Putamen (tissue), 1 donor: ENCODE measurements around the gene MVB12B.

Source experiments
- DNase-seq: peaks from one replicate; pipeline ENCODE4 v3.0.0-alpha.2; 2016; ENCODE audit warnings: low spot score

MVB12B gene

DNA sequence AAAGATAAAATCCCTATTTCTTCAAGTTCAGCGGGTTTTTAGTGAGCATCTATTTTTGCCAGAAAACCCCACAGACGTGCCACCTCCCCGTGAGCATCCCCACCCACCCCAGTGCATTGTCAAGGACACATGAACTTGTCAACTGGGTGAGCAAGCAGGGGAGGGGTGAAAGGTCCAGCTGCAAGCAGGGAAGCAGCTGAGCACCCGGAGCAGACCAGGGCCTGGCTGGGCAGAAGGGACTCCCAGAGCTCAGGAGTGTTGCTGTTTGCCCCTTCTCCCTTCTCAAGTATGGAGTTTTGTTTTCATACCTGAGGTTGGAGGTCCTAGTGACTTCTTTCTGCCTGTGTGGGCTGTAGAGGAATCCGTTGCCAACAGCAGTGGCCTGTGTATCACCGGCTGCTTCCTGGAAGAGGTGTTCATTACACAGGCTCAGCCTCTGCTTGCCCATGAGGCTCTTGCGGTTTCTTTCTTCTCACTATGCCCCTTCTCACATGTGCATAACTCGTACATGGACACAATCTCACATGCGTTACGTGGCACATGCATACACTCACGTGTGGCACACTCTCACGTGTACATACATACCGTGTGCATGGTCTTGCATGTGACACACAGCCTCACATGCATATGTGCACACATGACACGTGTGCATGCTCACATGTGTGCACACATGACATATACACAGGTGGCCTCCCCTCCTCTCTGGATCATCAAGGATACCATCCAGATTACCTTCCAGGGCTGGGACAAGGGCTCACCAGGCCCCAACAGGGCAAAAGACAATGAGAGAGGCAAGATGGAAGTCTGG lies 126.7 kb downstream of the MVB12B start:
- no peak for DNase-seq

GRCh38 chr9:126454215-126454614 lies 127.6 kb downstream of the MVB12B start:
- no peak for DNase-seq

- no peak for DNase-seq
These were observed 128.2 kb downstream of the MVB12B start for GRCh38 chr9:126454795-126455194.

DNA sequence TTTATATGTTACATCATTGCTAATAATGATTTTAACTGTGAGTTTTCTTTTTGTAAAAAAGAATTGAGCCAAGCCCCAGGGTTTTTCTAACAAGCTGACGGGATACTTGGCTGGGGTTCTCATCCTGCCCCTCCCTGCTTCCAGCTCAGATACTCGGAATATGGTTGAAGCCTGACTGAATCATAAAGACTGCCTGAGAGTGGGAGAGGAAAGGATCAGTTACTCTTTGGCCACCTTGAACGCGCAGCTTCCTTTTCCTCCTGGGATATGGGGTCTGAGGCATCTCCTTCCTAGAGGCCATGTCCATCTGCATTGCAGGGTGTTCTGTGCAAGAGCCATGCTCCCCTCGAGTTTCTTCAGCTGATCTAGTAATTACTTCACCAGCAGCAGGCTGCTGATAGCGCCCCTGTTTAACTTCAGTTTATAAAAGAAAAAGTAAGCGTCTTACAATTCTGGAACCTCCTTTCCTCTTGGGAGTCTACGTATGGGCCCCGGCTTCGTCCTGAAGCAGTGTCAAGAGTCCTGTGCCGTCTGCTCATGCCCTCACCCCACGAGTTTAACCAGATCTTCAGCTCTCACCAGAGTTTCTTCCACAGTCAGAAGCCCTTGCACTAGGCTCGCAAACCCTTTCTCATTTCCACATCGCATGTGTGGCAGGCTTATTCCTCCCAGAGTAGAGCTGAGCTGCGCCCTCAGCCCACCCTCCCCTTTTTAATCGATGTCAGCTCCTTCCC lies 130.0 kb downstream of the MVB12B start:
- DNase-seq = no peak

DNA sequence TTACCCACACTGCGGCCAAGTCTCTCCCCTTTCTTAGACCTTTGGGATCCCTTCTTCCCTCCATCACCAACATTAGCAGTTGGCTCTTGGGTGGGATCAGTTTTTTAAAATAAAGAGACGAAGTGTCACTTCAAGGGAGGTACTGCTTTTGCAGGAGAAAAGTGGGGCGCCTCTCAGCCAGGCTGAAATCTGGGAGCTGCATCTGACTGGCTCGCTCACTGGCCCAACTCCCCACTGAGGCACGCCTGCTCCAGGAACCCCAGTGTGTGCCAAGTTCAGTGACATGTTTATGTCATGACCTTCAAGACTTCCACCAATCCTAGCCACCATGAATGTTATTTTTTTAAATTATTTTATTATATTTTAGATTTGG lies 130.5 kb downstream of the MVB12B start:
- no peak for DNase-seq

GRCh38 chr9:126457890-126458289 lies 131.3 kb downstream of the MVB12B start:
- no peak for DNase-seq

DNA sequence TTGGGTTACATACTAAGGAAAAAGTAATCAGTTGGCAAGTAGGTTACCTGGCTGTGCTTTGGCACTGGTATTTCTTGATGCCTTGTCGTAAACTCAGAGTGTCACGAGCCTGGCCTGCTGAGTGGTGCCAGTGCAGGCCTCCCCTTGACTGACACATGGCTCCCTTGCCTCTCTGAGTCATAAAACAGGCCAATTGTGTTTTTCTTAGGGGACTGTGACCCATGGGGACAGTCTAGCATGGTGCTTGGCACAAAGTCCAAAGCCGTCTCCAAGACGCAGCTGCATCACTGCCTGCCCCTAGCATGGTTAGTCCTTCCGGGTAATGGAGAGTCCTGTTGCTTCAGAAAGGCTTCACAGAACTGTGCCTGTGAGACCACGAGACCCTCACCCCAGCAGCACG lies 132.5 kb downstream of the MVB12B start:
- DNase-seq = no peak

GRCh38 chr9:126459546-126459945 lies 132.9 kb downstream of the MVB12B start:
- no peak for DNase-seq

- no peak for DNase-seq
These were observed 133.6 kb downstream of the MVB12B start for GRCh38 chr9:126459965-126460843.

DNA sequence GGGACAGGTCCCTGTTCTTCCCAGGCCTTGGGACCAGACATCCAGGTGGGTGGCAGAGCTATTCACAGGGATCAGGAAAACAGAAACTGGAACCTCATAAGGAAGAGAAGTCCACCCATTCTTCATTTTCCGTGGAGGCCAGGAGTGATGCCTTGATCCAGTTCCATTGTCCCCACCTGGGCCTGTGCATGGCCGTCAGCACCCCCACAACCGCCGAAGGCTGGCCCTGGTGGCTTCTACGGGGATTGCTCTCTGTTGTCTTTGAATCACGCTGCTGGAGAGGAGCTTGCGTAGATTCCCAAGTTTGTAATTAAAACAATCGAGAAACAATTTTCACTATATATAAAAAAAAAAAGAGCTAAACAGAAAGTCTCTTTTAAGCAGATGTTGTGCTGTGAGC lies 134.4 kb downstream of the MVB12B start:
- DNase-seq = no peak

DNA sequence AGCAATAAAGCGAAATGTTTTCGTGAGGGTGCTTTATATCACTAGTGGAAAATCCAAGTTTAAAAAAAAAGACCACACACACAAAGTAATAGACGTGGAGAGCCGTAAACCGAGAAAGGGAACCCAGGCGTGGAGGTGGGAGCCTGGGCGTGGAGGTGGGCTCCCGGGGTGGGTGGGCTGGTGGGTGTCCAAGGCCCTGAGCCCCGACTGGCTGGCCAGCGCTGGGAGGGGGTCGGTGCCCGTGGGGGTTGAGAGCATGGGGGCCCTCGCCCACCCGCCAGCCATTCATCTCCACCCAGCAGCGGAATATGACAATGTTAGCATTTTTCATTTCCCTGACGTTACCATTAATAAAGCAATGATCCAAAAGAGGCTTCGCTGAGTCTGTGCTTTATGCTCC lies 135.0 kb downstream of the MVB12B start:
- no peak for DNase-seq

GRCh38 chr9:126462617-126463016 lies 136.0 kb downstream of the MVB12B start:
- DNase-seq = no peak

DNA sequence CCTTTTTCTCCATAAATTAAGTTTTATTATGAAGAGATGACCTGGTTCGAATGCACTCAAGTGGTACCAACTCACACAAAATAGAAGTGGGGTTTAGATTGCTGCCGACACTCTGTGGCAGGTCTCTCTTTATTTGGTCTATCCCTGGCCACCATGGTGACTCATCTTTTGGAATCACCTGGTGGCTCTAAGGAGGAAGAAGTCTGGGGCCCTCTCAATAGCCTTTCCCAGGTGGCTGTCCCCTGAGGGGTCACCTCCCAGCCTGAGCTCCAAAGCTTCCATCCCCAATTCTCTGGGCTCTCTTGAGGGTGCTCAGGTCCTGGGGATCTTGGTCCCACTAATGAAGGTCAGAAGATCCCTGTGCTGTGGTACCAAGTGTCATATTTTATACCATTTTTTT lies 136.8 kb downstream of the MVB12B start:
- no peak for DNase-seq

DNA sequence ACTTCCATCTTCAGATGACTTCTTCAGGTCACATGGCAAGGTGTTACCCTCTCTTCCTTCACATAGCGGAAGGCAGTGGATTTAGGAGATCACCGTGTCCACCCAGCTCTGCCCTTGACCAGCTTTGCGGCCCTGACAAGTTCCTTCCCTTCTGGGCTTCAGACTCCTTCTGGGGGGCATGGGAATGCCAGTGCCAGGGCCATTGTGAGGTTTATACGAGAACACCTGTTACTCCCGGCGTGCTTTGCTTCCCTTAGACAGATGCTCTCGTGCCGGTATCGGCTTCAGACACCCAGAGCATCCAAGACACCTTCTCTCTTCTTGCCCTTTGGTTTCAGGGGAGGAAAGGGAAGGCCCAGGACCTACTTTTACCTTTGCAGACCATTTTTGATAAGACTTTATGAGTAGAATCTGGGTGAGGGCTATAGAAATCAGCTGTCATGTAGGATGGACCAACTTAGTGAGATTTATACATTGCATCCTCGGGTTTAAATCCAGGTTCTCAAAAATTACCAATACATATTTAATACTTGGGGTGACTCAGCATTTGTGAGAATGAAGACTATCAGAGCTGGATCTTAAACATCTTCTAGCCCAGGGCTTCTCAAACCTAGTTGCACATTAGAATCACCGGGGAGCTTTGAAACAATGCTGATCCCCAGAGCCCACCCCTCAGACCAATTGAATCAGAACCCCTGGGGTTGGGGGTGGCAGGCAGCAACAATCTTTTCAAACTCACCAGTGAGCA lies 138.2 kb downstream of the MVB12B start:
- DNase-seq = no peak

- DNase-seq = no peak
These were observed 139.3 kb downstream of the MVB12B start for GRCh38 chr9:126465977-126466376.

DNA sequence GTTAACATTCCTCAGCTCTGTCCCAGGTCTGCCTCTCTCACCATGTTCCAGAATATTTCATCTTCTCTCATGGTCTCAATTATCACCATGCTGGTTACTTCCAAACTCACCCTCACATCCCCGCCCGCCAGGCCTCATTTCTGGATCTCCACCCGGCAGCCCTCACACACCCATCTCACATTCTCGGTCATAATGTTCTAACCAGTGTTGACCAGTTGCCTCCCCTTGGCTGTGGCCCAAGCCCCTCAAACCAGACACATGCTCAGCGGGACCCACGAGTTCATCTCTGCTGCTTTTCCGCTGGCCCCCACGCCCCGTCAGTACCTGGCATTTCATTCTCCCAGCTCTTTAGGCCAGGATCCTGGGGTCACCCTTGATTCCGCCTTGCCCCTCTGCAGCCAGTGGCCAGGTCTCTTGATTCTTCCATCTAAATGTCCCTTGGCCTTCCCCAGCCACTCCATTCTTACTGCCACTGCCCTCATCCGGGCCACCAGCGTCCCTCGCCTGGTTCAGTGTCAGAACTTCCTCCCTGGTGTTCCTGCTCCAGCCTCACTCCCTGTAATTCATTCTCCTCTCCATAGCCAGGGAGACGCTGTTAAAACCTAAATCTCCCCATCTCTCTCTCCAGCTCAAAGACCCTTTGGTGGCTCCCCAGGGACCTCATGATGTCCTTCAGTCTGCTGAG lies 141.7 kb downstream of the MVB12B start:
- no peak for DNase-seq

- DNase-seq = no peak
These were observed 143.8 kb downstream of the MVB12B start for GRCh38 chr9:126470241-126470993.

DNA sequence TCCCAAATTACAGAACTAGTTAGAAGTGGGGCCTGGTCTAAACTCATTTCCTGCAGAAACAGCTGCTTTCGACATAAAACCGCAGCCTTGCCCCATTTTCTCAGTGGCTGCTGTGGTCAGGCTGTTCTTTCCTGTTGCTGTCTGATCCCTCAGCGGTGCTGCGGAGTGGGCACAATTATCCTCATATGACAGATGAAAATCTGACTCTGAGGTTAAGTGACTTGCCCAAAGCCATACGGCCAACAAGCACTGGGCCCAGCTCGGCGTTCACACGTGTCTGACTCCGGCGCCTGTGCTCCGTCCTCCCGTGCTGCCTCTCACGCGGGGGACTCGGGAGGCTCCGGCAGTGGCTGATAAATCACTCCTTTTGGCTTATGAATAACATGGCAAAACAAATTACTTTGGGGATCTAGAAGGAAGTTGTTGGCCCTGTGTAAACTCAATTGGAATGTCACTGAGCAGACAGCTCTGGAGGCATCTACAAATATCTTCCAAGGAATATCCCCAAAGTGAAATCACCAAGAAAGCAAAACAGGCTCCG lies 144.5 kb downstream of the MVB12B start:
- no peak for DNase-seq

- DNase-seq = no peak
These were observed 145.7 kb downstream of the MVB12B start for GRCh38 chr9:126472198-126472947.

- DNase-seq = no peak
These were observed 146.3 kb downstream of the MVB12B start for GRCh38 chr9:126472948-126473298.
